H7 (cell line): Measurements from ENCODE around the gene FREM1. TPM values are rescaled to one million over a fixed set of nuclear protein-coding genes. Genes with fewer than 3 reads are reported as not detected.

Experiments
- DNase-seq: peaks from one replicate; pipeline ENCODE4 v3.0.0; 2012
- H3K27me3 ChIP-seq: 2 replicates; pipeline ENCODE4 v1.6.0; 2011; ENCODE audit warnings: mild to moderate bottlenecking, low read length; ENCODE audit not compliant: control insufficient read depth, insufficient read depth
- H3K36me3 ChIP-seq: replicated peaks from 2 replicates; pipeline ENCODE4 v1.5.1; 2011; ENCODE audit warnings: low read length; ENCODE audit not compliant: control insufficient read depth, insufficient read depth
- H3K4me3 ChIP-seq: 2 replicates; pipeline ENCODE4 v1.5.1; 2011; ENCODE audit warnings: low read depth, mild to moderate bottlenecking, control low read depth, low read length, moderate library complexity; ENCODE audit not compliant: insufficient read depth
- total RNA-seq: library from RNA; depleted of rRNA; stranded (reverse); fragments of >200 nt; shearing (Covaris generic); gene quantifications from 2 replicates; pipeline ENCODE4 v1.2.3, GENCODE V29; 2014

Gene FREM1
- total RNA-seq, 1 experiment from 2014 or later = 4.8 TPM

GRCh38 chr9:14790628-14791027 lies 119.6 kb downstream of the FREM1 start:
- H3K36me3 ChIP-seq = no peaks in the 10 kb centered on the region
- no peaks in the 10 kb centered on the region; the same call in 1 of the 2 replicates for H3K27me3 ChIP-seq
- H3K4me3 ChIP-seq = no peak overlapping the region
- DNase-seq = no peak

GRCh38 chr9:14788846-14789245 lies 121.4 kb downstream of the FREM1 start:
- Histone ChIP-seq H3K27me3 (no peaks in the 10 kb centered on the region), H3K36me3 (no peaks in the 10 kb centered on the region), H3K4me3 (no peak overlapping the region)
- DNase-seq = no peak

- DNase-seq = no peak
Observed at GRCh38 chr9:14783358-14783757, 126.9 kb downstream of the FREM1 start.

GRCh38 chr9:14782286-14783051 lies 127.8 kb downstream of the FREM1 start:
- H3K4me3 ChIP-seq = no peak overlapping the region
- peak; percentile 5 for DNase-seq
- no peaks in the 10 kb centered on the region for H3K27me3 ChIP-seq
- no peaks in the 10 kb centered on the region for H3K36me3 ChIP-seq

More at GRCh38 chr9:14783358-14783757, 126.9 kb downstream of the FREM1 start:
- no peaks in the 10 kb centered on the region for H3K36me3 ChIP-seq
- no peaks in the 10 kb centered on the region for H3K27me3 ChIP-seq
- no peak overlapping the region for H3K4me3 ChIP-seq

- H3K36me3 ChIP-seq = no peaks in the 10 kb centered on the region
- no peak for DNase-seq
- H3K27me3 ChIP-seq = no peaks in the 10 kb centered on the region
- H3K4me3 ChIP-seq = no peak overlapping the region
Observed at GRCh38 chr9:14780693-14781092, 129.5 kb downstream of the FREM1 start.

GRCh38 chr9:14780251-14780650 lies 130.0 kb downstream of the FREM1 start:
- H3K36me3 ChIP-seq = no peaks in the 10 kb centered on the region
- DNase-seq = no peak
- no peaks in the 10 kb centered on the region for H3K27me3 ChIP-seq
- H3K4me3 ChIP-seq = no peak overlapping the region

- no peaks in the 10 kb centered on the region for H3K36me3 ChIP-seq
- H3K4me3 ChIP-seq = no peak overlapping the region
- no peak for DNase-seq
- H3K27me3 ChIP-seq = no peaks in the 10 kb centered on the region
Observed at GRCh38 chr9:14779566-14780022, 130.6 kb downstream of the FREM1 start.

- no peaks in the 10 kb centered on the region for H3K36me3 ChIP-seq
- H3K27me3 ChIP-seq = no peaks in the 10 kb centered on the region
- DNase-seq = no peak
- H3K4me3 ChIP-seq = no peak overlapping the region
Observed at GRCh38 chr9:14778565-14778964, 131.7 kb downstream of the FREM1 start.

GRCh38 chr9:14775917-14776316 lies 134.3 kb downstream of the FREM1 start:
- no peak for DNase-seq
- H3K36me3 ChIP-seq = no peaks in the 10 kb centered on the region
- no peaks in the 10 kb centered on the region for H3K27me3 ChIP-seq

GRCh38 chr9:14770592-14770991 lies 139.6 kb downstream of the FREM1 start:
- Histone ChIP-seq H3K36me3 (no peaks in the 10 kb centered on the region), H3K27me3 (no peaks in the 10 kb centered on the region), H3K4me3 (no peak overlapping the region)
- DNase-seq = no peak

More at GRCh38 chr9:14775917-14776316, 134.3 kb downstream of the FREM1 start:
- no peak overlapping the region for H3K4me3 ChIP-seq

GRCh38 chr9:14769230-14769571 lies 141.0 kb downstream of the FREM1 start:
- peak; percentile 23 for DNase-seq
- no peak overlapping the region for H3K4me3 ChIP-seq
- no peaks in the 10 kb centered on the region for H3K27me3 ChIP-seq
- H3K36me3 ChIP-seq = no peaks in the 10 kb centered on the region

GRCh38 chr9:14768405-14769229 lies 141.6 kb downstream of the FREM1 start:
- Histone ChIP-seq H3K27me3 (no peaks in the 10 kb centered on the region), H3K4me3 (no peak overlapping the region), H3K36me3 (no peaks in the 10 kb centered on the region)
- peak; percentile 26 for DNase-seq

- DNase-seq = no peak
- H3K4me3 ChIP-seq = no peak overlapping the region
- no peaks in the 10 kb centered on the region for H3K36me3 ChIP-seq
- no peaks in the 10 kb centered on the region for H3K27me3 ChIP-seq
Observed at GRCh38 chr9:14766299-14766698, 143.9 kb downstream of the FREM1 start.

GRCh38 chr9:14761584-14761983 lies 148.6 kb downstream of the FREM1 start:
- Histone ChIP-seq H3K36me3 (no peaks in the 10 kb centered on the region), H3K4me3 (no peak overlapping the region), H3K27me3 (no peaks in the 10 kb centered on the region)
- DNase-seq = no peak

- Histone ChIP-seq H3K4me3 (no peak overlapping the region), H3K27me3 (no peaks in the 10 kb centered on the region), H3K36me3 (no peaks in the 10 kb centered on the region)
- no peak for DNase-seq
Observed at GRCh38 chr9:14760060-14760459, 150.2 kb downstream of the FREM1 start.
